ENCODE measurements around the gene SEZ6L2. TPM values are rescaled to one million over a fixed set of nuclear protein-coding genes. Genes with fewer than 3 reads are reported as not detected.
"Not testable (repeated sequence)": the region's sequence is repeated elsewhere in the genome, so short reads cannot be mapped to it uniquely, and the experiment has no call there.

Gene SEZ6L2
- total RNA-seq, 1 experiment from 2014 or later: 44.7 TPM

- Histone ChIP-seq H3K79me2 (ENCODE audit: insufficient read depth, low read length) (no peaks in the 10 kb centered on the region), H3K4ac (ENCODE audit: low read depth, low read length) (no peak overlapping the region), H3K27me3 (ENCODE audit: insufficient read depth, low read length) (no peaks in the 10 kb centered on the region), H3K79me1 (ENCODE audit: insufficient read depth, low read depth, low read length, poor library complexity, severe bottlenecking) (no peaks in the 10 kb centered on the region), H3K9me3 (ENCODE audit: control insufficient read depth, low read depth, low read length) (no peaks in the 10 kb centered on the region), H2BK5ac (ENCODE audit: insufficient read length, low read length) (no peak overlapping the region), H3T11ph (ENCODE audit: low read length) (no peak overlapping the region), H2BK120ac (ENCODE audit: low read depth, low read length, poor library complexity, severe bottlenecking) (no peak overlapping the region), H2AFZ (ENCODE audit: low read length) (no peak overlapping the region), H4K8ac (replicated peaks; ENCODE audit: insufficient read length, low read depth, low read length) (no peak overlapping the region), H3K18ac (ENCODE audit: insufficient read length, low read depth, low read length) (no peak overlapping the region), H3K14ac (ENCODE audit: insufficient read depth, low read length) (no peak overlapping the region), H3K56ac (ENCODE audit: insufficient read length, low read depth, low read length) (no peak overlapping the region), H3K4me1 (ENCODE audit: insufficient read depth, low read length) (no peaks in the 10 kb centered on the region), H2BK12ac (ENCODE audit: insufficient read length, low read depth, low read length) (no peak overlapping the region), H3K23me2 (ENCODE audit: insufficient read length, low read depth, low read length, poor library complexity, severe bottlenecking) (no peaks in the 10 kb centered on the region), H3K4me2 (ENCODE audit: insufficient read depth, insufficient read length, low read length) (no peak overlapping the region), H3K27ac (ENCODE audit: insufficient read length, low read depth, low read length) (no peak overlapping the region), H3K9ac (ENCODE audit: extremely low read depth, insufficient read length, low read length) (no peak overlapping the region), H4K91ac (ENCODE audit: insufficient read length, low read depth, low read length) (no peak overlapping the region), H4K5ac (ENCODE audit: insufficient read length, low read depth, low read length) (no peak overlapping the region), H2BK15ac (ENCODE audit: low read depth, low read length) (no peak overlapping the region), H2BK20ac (ENCODE audit: low read depth, low read length, poor library complexity, severe bottlenecking) (no peak overlapping the region), H4K20me1 (ENCODE audit: control insufficient read depth, insufficient read depth, insufficient read length) (no peaks in the 10 kb centered on the region), H2AK5ac (ENCODE audit: insufficient read length, low read length) (no peak overlapping the region), H3K23ac (ENCODE audit: insufficient read length, low read depth, low read length) (no peak overlapping the region)
- peaks cover 10% of the 10 kb centered on the region for H3K27me3 Mint-ChIP-seq (ENCODE audit: low read depth)
- no peak overlapping the region for H3K4me3 Mint-ChIP-seq
- no peak overlapping the region for H3K27ac Mint-ChIP-seq
- WGBS (ENCODE audit: extremely low coverage, insufficient read length, low lambda C conversion rate): no CpG with 5 or more reads among the region's 4 CpGs
- H3K36me3 Mint-ChIP-seq (ENCODE audit: insufficient read depth in 1 of 3, low read depth in 3 of 3): no peaks in the 10 kb centered on the region; a peak in 1 of 7 replicates
- no peak for DNase-seq
- TF ChIP-seq, protein P1, sequence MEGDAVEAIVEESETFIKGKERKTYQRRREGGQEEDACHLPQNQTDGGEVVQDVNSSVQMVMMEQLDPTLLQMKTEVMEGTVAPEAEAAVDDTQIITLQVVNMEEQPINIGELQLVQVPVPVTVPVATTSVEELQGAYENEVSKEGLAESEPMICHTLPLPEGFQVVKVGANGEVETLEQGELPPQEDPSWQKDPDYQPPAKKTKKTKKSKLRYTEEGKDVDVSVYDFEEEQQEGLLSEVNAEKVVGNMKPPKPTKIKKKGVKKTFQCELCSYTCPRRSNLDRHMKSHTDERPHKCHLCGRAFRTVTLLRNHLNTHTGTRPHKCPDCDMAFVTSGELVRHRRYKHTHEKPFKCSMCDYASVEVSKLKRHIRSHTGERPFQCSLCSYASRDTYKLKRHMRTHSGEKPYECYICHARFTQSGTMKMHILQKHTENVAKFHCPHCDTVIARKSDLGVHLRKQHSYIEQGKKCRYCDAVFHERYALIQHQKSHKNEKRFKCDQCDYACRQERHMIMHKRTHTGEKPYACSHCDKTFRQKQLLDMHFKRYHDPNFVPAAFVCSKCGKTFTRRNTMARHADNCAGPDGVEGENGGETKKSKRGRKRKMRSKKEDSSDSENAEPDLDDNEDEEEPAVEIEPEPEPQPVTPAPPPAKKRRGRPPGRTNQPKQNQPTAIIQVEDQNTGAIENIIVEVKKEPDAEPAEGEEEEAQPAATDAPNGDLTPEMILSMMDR (conservative IDR thresholded peaks at IDR 0.05): no peak
- H3K9me3 Mint-ChIP-seq: peaks cover 0 to 4% of the 10 kb centered on the region in 2 experiments; a peak in 3 of 5 replicates
- peaks cover 8 to 10% of the 10 kb centered on the region in 2 experiments for H3K4me1 Mint-ChIP-seq
Observed at GRCh38 chr16:29940656-29941055, 41.3 kb upstream of the SEZ6L2 start.

DNA sequence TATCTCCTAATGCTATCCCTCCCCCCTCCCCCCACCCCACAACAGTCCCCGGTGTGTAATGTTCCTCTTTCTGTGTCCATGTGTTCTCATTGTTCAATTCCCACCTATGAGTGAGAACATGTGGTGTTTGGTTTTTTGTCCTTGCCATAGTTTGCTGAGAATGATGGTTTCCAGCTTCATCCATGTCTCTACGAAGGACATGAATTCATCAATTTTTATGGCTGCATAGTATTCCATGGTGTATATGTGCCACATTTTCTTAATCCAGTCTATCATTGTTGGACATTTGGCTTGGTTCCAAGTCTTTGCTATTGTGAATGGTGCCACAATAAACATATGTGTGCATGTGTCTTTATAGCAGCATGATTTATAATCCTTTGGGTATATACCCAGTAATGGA lies 32.4 kb upstream of the SEZ6L2 start:
- not testable (repeated sequence) for H3K23me2 ChIP-seq (ENCODE audit: insufficient read length, low read depth, low read length, poor library complexity, severe bottlenecking); H3K9me3 ChIP-seq (ENCODE audit: control insufficient read depth, low read depth, low read length); H3K9ac ChIP-seq (ENCODE audit: extremely low read depth, insufficient read length, low read length); H3K79me1 ChIP-seq (ENCODE audit: insufficient read depth, low read depth, low read length, poor library complexity, severe bottlenecking); H2BK20ac ChIP-seq (ENCODE audit: low read depth, low read length, poor library complexity, severe bottlenecking); H3K4me2 ChIP-seq (ENCODE audit: insufficient read depth, insufficient read length, low read length); H3K27me3 ChIP-seq (ENCODE audit: insufficient read depth, low read length); H3K79me2 ChIP-seq (ENCODE audit: insufficient read depth, low read length); H3K27ac Mint-ChIP-seq; H3T11ph ChIP-seq (ENCODE audit: low read length); H4K20me1 ChIP-seq (ENCODE audit: control insufficient read depth, insufficient read depth, insufficient read length); H3K18ac ChIP-seq (ENCODE audit: insufficient read length, low read depth, low read length); H2BK12ac ChIP-seq (ENCODE audit: insufficient read length, low read depth, low read length); H4K8ac ChIP-seq (replicated peaks; ENCODE audit: insufficient read length, low read depth, low read length); H2BK15ac ChIP-seq (ENCODE audit: low read depth, low read length); H3K56ac ChIP-seq (ENCODE audit: insufficient read length, low read depth, low read length); H2BK5ac ChIP-seq (ENCODE audit: insufficient read length, low read length); H3K23ac ChIP-seq (ENCODE audit: insufficient read length, low read depth, low read length); H3K27me3 Mint-ChIP-seq (ENCODE audit: low read depth); H4K5ac ChIP-seq (ENCODE audit: insufficient read length, low read depth, low read length); H3K27ac ChIP-seq (ENCODE audit: insufficient read length, low read depth, low read length); H4K91ac ChIP-seq (ENCODE audit: insufficient read length, low read depth, low read length); H3K4me3 Mint-ChIP-seq; H3K4ac ChIP-seq (ENCODE audit: low read depth, low read length); H3K36me3 Mint-ChIP-seq (ENCODE audit: insufficient read depth in 1 of 3, low read depth in 3 of 3); H2AK5ac ChIP-seq (ENCODE audit: insufficient read length, low read length); H3K9me3 Mint-ChIP-seq; DNase-seq; H3K14ac ChIP-seq (ENCODE audit: insufficient read depth, low read length); H2AFZ ChIP-seq (ENCODE audit: low read length); H2BK120ac ChIP-seq (ENCODE audit: low read depth, low read length, poor library complexity, severe bottlenecking); H3K4me1 ChIP-seq (ENCODE audit: insufficient read depth, low read length)
- no CpG with 5 or more reads among the region's 2 CpGs for WGBS (ENCODE audit: extremely low coverage, insufficient read length, low lambda C conversion rate)
- peaks cover 9 to 14% of the 10 kb centered on the region in 2 experiments for H3K4me1 Mint-ChIP-seq

Data from H9 (cell line).